Measurements from ENCODE around the gene GPR141. TPM values are rescaled to one million over a fixed set of nuclear protein-coding genes. Genes with fewer than 3 reads are reported as not detected.

GPR141 gene
- total and polyA plus RNA-seq, 8 donors: 0.32 to 1.6 (median 0.78) TPM; not detected in 4

DNA sequence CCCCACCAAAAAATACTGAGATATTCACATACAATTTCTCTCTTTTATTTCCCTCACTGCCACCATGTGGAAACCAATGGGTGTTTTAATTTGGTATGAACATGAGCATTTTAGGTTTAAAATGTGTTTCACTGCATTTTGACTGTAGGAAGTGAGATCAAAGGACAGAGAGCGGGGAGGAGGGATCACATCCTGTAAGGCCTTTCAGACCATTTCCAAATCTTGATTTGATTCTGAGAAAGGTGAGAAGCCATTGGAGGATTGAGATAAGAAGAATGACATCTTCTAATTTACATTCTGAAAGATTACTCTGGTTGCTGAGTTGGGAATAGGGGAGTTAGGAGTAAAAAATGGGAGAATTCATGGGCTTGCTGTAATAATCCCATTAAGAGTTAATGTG is 42.5 kb downstream of the GPR141 start:
- Histone ChIP-seq H3K27ac (no peak overlapping the region), H3K9me3 (no peaks in the 10 kb centered on the region), H3K27me3 (no peaks in the 10 kb centered on the region), H3K36me3 (no peaks in the 10 kb centered on the region), H3K4me1 (no peaks in the 10 kb centered on the region), H3K4me3 (no peak overlapping the region)
- TF ChIP-seq, protein P1, sequence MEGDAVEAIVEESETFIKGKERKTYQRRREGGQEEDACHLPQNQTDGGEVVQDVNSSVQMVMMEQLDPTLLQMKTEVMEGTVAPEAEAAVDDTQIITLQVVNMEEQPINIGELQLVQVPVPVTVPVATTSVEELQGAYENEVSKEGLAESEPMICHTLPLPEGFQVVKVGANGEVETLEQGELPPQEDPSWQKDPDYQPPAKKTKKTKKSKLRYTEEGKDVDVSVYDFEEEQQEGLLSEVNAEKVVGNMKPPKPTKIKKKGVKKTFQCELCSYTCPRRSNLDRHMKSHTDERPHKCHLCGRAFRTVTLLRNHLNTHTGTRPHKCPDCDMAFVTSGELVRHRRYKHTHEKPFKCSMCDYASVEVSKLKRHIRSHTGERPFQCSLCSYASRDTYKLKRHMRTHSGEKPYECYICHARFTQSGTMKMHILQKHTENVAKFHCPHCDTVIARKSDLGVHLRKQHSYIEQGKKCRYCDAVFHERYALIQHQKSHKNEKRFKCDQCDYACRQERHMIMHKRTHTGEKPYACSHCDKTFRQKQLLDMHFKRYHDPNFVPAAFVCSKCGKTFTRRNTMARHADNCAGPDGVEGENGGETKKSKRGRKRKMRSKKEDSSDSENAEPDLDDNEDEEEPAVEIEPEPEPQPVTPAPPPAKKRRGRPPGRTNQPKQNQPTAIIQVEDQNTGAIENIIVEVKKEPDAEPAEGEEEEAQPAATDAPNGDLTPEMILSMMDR (IDR thresholded peaks at IDR 0.05): no peak
- FAIRE-seq (no peak), DNase-seq (no peak), ATAC-seq (no peak)
- intact Hi-C loops (cut with DNase I): no loop called here
- WGBS, 2 donors: 99 to 100% methylated on average over 1 of the region's 1 CpG

DNA sequence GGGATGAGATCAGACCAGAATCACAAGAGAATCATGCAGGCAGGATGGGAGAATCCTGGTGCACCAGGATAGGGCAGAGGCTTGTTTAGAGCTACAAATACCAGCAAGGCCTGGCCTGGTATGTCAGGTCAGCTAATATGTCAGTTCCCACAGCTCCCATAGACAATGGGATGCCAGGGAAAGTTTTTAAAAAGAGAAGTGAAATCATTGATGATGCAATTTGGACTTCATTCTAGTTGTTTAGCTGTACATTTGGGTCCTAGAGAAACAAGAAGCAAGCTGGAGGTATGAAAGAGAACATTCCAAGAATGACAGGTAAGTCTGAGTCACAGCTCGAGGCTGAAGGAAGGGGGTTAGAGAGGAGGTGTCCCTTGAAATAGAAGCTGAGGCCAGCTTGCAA is 45.2 kb downstream of the GPR141 start:
- 62 to 69% methylated on average over 1 of the region's 1 CpG for WGBS, 2 donors
- no peaks in the 10 kb centered on the region for H3K27me3 ChIP-seq
- H3K4me1 ChIP-seq: no peaks in the 10 kb centered on the region
- no peaks in the 10 kb centered on the region for H3K9me3 ChIP-seq
- intact Hi-C loops (cut with DNase I): no loop called here
- no peak overlapping the region for H3K27ac ChIP-seq
- TF ChIP-seq, protein P1 (IDR thresholded peaks at IDR 0.05): no peak
- no peak for FAIRE-seq
- H3K4me3 ChIP-seq: no peak overlapping the region
- H3K36me3 ChIP-seq: no peaks in the 10 kb centered on the region
- DNase-seq: no peak
- ATAC-seq: peak in 2 of 4 donors; percentile 28 to 42

GRCh38 chr7:37729181-37729580 is 45.6 kb downstream of the GPR141 start:
- Histone ChIP-seq H3K27me3 (no peaks in the 10 kb centered on the region), H3K9me3 (no peaks in the 10 kb centered on the region), H3K4me1 (no peaks in the 10 kb centered on the region), H3K27ac (no peak overlapping the region), H3K36me3 (no peaks in the 10 kb centered on the region), H3K4me3 (no peak overlapping the region)
- intact Hi-C loops (cut with DNase I): no loop called here
- FAIRE-seq (no peak), DNase-seq (no peak), ATAC-seq (no peak)
- TF ChIP-seq, protein P1 (IDR thresholded peaks at IDR 0.05): no peak

- Histone ChIP-seq H3K27me3 (no peaks in the 10 kb centered on the region), H3K4me3 (no peak overlapping the region), H3K36me3 (no peaks in the 10 kb centered on the region), H3K27ac (no peak overlapping the region), H3K4me1 (no peaks in the 10 kb centered on the region), H3K9me3 (no peaks in the 10 kb centered on the region)
- ATAC-seq: peak in 1 of 4 donors; percentile 43
- intact Hi-C loops (cut with DNase I): no loop called here
- TF ChIP-seq, protein P1 (IDR thresholded peaks at IDR 0.05): no peak
- DNase-seq: no peak
- no peak for FAIRE-seq
- 8 to 15% methylated on average over 4 of the region's 4 CpGs for WGBS, 2 donors
Measured at GRCh38 chr7:37730501-37730900, 46.9 kb downstream of the GPR141 start.

- H3K36me3 ChIP-seq: no peaks in the 10 kb centered on the region
- no peaks in the 10 kb centered on the region for H3K27me3 ChIP-seq
- H3K27ac ChIP-seq: no peak overlapping the region
- TF ChIP-seq, protein P1 (IDR thresholded peaks at IDR 0.05): peak in 3 of 4 donors; percentile 12 to 21 (median 15)
- no peak for DNase-seq
- intact Hi-C loops (cut with DNase I): no loop called here
- FAIRE-seq: no peak
- H3K4me3 ChIP-seq: no peak overlapping the region
- no peaks in the 10 kb centered on the region for H3K4me1 ChIP-seq
- H3K9me3 ChIP-seq: no peaks in the 10 kb centered on the region
- peak; percentile 51 to 83 (median 66) for ATAC-seq
- WGBS, 2 donors: 9 to 17% methylated on average over 3 of the region's 3 CpGs
Measured at GRCh38 chr7:37732253-37732652, 48.7 kb downstream of the GPR141 start.
